KG1 (cell line): Measurements from ENCODE around the gene OR9Q1.
"Not testable (repeated sequence)": the region's sequence is repeated elsewhere in the genome, so short reads cannot be mapped to it uniquely, and the experiment has no call there.

Experiments
- DNase-seq: peaks from one replicate; lab custom pipeline; 2025; lab: John Stamatoyannopoulos, UW

Gene OR9Q1

DNA sequence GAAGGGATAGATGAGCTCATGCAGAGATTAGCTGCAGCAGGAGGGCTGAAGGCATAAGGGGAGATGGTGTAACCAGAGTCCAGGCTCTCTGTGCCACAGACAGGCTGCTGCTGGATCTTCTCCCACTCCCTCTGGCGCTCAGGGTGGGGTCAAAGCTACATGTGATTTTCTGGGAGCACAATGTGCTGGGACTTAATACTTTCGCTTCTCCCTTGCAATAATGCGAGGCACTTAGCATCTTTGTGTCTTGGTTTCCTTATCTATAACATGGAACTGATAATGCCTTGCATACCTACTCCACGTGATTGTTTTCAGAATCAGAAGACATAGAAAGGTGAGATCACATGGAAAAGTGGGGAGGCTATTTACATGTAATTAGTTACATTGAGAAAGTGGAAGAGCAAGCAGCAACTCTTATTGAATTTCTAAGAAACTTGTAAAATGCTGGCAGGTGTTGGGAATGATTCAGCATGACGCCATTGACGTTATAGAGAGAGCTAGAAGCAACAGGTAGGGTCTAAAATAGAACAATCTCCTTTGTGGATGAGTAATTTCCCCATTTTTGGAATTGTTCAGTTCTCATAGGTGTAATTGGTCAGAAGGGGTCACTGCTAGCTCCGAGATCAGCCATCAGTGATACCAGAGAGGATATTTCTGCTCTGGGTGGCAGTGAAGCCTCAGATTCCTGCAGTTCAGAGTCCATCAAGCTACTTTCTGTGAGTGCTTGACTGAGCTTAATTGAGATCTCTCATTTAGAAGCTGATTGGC lies 109.8 kb downstream of the OR9Q1 start:
- DNase-seq: no peak

DNA sequence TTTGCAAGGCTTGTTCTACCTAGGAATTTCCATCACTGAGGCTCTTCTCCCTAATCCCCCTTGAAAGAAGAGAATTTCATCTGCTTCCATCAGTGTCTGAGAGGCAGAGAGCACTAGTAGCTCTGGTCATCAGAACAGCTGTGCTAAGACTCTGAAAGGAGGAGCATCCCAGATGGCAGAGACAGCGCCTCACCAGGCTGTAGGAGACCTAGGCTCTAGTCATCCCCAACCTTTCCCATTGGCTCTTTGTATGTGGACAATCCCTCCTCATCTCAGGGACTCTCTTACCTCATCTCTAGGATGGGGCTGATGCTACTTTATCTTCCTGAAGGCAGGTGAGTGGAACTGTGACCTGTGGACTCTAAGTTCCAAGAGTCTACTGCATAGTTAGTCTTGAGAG lies 110.5 kb downstream of the OR9Q1 start:
- no peak for DNase-seq

DNA sequence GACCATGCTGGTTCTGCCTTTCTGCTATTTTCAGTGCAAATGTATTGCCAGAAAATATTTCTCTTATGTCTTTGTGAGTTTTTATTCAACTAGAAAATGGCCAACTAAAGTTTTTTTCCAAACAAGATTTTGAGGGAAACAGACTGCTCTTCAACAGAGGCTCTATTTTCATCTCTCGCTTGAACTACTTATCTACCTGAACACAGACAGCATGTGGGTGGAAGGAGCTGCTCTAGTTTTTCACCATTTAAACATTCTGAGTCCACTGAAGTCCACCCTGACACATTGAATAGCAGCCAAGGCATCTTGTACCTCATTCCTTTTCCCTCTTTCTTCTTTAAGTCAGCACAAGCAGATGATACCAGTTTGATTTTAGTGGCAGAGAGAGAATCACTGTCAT lies 111.5 kb downstream of the OR9Q1 start:
- no peak for DNase-seq

DNA sequence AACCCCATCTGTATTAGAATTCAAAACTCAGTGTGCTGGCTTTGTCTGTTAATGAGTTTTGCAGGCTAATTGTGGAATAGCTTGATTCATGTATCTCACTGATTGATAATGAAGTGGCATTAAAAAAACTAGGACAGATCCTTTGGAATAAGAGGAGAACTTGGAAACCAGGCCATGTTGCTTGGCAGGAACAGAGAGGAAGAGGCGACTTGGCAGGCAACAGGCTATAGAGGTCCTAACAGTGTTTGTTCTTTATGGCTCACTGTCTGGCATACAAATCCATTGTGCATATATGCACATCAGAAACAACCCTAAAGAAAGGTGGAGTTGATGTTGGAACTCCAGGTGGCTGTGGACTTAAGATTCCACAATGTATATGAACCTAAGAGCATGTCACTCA lies 119.1 kb downstream of the OR9Q1 start:
- no peak for DNase-seq

DNA sequence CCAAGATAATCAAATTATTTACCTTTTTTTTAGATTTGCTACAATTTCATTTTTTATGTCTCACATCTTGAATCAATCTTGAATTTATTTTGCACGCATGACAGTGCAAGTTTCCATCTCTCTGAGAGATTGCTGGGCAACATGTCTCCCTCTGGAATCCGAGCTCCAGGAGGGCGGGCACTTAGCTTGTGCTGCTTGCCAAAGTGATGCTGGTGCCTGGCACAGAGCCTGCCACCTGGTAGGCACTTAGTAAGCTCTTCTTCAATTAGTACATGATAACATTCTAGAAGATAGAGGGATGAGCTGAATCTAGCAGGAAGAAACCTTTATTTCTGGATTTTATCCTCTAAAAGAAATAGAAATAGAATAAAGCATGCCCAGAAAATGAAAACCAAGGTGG lies 129.1 kb downstream of the OR9Q1 start:
- DNase-seq: no peak

DNA sequence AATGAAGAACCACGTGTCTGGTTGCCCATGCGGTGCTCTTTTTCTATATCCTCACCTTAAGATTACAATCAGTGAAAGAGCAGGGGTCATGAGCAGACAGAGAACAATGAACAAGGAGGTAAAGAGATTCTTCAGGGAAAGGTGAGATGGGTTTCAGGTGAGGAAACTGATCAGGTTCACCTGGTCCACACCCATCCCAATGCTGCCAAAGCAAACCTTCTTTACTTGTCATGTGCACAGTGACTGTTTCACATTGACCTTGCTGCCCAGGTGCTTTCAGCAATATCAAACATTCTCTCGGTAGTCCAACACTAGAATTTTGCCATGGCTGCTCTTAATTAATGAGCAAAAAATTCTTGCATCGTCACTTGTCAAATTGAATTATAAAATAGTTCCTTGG lies 140.7 kb downstream of the OR9Q1 start:
- DNase-seq: no peak

DNA sequence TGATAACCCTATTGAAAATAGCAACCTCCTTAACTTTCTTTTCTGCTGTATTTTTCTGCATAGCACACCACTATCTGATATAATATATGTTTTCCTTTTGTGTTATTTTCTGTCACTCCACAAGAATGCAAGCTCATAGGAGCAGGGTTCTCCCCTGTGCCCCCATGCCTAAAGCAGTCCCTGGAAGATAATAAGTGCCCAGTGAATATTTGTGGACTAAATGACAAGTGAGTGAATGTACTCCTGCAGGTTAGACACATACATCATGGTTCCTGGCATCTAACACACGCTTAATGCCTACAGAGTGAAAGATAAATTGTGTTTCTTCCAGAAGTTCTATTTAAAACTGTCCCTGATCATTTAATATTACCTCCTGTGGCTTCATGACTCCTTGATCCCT lies 141.3 kb downstream of the OR9Q1 start:
- no peak for DNase-seq

DNA sequence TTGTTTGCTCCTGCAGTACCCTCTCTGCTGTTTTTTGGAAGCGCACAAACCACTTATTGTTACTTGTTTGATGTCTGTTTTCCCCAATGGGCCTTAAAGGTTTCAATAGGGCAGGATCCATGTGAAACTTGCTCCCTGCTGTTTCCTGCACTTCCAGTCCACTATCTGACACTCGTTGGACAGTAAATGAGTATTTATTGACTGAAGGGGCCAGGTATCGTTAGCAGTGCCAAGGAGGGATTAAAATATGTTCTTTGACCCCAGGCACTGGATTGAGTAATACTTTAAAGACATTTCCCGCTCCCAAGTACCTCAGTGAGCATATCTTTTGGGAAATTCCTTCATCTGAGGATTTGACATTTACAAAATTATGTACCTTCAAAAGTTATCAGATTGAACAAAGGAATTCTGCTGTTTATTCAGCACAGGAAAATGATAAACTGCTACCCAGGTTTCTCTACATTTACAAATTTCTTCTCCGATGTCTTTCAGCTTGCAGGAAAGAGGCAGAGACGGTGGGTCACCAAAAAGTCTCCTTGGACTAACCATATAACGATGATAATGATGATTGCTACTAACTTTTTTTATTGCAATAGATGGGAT lies 141.9 kb downstream of the OR9Q1 start:
- DNase-seq: no peak

DNA sequence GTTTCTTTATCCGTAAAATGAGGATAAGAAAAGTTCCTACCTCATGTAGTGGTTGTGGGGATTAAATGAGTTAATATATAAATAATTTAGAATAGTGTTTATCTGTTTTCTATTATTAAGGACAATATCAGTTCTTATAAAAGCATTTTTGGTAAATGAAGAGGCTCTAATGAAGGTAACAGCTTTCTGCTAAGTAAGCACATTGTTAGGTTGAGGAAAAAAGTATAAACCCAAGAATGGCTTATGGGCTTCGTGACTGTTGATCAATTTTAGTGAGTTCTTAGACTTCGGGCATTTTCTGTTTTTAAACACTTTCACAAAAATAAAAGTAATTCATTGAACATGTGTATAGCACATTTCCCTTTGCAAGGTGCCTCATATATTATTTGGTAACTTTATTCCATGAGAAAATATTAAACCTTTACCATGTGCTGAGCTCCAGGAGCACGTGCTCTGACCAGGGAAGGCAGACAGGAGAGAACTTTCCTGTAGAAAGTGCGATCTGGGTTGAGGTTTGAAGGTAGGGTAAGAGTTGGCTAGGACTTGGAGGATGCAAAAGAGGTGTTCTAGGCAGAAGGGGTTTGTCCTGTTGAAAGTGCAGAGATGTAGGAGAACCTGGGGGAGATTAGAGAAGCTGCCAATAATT lies 153.9 kb downstream of the OR9Q1 start:
- no peak for DNase-seq

DNA sequence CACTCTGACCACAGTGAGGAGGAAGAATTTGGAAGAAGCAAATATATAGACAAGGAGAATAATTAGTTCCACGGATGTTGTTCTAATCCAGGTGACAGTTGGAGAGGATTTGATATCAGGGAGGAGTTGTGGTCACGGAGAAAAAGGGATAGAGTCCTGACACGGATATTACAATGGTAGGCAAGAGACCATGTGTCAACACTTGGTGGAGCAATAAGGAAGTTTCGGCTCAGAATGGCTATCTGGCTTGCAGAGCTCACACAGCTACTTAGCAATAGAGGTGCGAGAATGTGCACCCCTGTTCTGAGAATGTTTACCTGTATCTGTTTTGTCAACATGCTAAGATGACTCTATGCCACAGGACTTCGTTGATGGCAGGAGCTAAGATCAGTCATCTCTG lies 154.8 kb downstream of the OR9Q1 start:
- no peak for DNase-seq

DNA sequence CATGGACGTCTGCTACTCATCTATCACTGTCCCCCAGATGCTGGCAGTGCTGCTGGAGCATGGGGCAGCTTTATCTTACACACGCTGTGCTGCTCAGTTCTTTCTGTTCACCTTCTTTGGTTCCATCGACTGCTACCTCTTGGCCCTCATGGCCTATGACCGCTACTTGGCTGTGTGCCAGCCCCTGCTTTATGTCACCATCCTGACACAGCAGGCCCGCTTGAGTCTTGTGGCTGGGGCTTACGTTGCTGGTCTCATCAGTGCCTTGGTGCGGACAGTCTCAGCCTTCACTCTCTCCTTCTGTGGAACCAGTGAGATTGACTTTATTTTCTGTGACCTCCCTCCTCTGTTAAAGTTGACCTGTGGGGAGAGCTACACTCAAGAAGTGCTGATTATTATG lies 156.0 kb downstream of the OR9Q1 start:
- DNase-seq: no peak

DNA sequence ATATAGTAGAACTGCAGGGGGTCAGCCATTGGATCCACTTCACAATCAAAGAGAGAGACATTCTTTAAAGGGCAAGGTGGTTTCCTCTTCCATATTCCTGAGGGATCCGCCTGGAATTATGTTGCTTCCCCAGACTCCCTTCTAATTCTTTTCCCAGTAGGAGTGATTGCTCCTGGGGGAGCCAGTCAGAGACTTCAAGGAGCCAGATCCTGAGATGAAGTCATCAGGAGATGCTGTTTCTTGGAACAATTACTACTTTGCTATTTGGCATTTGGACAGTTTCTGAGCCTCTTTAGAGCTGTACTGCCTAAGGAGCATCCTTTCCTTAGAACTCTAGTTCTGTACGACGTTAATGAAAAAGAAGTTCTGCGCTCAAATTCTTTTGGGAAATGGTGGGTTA lies 163.3 kb downstream of the OR9Q1 start:
- no peak for DNase-seq

DNA sequence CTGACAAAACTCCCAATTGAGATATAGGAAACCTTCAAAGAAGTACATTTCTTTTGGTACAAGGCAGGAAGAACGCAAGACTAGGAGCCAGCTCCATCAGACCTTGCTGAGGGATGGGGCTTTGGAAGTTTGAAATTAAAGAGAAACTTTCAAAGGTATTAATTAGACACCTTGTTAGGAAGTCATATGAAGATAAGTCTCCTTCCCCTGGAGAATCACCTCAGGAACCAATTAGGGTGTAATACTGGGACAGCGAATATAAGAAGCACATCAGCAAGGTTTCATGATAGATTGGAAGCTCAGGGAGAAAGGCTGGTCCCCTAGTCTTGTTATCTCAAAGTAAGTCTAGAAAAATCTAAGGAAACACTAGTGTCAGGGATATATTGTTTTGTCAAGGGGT lies 165.1 kb downstream of the OR9Q1 start, which contains the start of gene OR9Q2:
TSS of gene OR9Q2 (plus strand) at position 301 of the 400 bp plus-strand sequence. CDS start 1,421 bp downstream, outside the sequence.
- DNase-seq: no peak

DNA sequence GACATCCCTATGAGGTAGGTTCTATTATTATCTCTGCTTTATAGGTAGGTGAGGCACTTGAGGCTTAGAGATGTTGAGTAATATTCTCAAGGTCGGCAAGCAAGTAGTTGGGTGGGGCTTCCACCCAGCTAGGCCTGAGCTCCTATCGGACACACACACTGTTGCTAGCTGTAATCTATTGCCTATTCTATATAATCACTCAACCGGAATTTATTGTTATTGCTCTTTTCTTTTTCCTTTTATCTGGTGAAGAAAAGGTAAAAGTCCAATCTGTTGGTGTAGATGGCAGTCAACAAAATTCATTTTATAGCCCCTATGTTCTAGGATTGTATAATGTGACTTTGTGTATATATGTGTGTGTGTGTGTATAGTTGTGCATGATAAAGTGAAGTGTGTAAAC lies 168.5 kb downstream of the OR9Q1 start:
- DNase-seq: no peak

DNA sequence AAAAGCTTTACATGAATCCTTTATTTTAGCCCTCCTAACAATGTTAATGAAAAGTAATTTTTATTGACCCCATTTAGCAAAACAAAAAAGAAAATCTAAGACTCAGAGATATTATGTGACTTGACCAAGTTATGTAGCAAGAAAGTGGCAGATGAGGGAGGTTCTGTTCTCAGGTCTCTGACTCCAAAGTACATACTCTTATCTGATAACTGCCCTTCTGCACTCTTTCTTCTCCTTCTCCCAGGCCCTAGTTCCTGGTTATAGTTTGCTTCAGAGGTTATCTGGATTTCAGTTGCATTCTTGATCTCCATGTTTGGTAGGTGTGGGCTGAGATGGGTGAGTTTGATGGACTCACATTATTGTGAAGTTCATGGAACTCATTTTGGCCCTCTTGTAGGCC lies 169.7 kb downstream of the OR9Q1 start:
- no peak for DNase-seq

DNA sequence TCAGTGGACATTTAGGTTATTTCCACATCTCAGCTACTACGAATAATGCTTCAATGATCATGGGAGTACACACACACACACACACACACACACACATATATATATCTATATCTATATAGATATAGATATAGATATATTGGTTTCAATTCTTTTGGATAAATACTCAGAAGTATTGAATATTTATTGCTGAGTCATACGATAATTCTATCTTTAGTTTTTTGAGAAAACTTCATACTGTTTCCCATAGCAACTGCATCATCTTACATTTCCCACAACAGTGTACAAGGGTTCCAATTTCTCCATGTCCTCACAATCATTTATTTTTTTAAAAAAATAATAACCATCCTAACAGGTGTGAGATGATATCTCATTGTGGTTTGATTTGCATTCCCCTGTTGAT lies 172.3 kb downstream of the OR9Q1 start:
- no peak for DNase-seq

DNA sequence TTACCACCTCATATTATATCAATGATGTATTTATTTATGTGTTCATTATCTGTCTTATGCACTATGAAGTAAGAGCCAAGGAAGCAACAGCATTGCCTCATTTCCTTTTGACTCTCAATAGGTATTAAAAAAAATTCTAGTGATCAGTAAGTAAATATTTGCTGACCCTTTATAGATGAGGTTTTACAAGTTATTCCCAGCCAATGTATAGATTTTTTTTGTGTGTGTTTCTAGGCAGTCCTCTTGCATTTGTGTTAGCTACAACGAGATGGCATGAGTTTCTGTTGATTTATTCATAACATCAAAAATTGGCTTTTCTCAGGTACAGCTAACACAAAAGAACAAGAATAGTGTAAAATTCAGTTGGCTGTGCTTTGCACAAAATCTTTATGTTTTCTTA lies 175.6 kb downstream of the OR9Q1 start:
- no peak for DNase-seq

DNA sequence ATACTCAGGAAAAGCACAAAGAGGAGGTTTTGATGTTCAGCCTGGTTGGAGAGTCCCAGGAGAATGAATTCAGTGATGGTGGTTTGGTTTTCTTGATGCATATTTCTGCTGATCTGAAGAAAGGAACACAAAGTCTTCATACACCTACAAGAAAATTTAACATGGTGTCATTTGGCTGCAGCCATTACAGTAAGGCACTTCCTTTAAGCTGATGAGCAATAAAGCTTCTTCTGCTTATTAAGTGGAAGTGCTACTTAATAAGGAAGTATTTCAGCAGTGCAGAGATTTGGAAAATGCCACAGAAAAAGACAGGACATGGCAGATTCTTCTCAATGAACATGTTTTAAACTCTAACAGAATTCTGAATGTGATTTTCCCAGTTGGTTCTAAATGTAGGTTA lies 180.4 kb downstream of the OR9Q1 start, which contains the start of gene OR1S2:
TSS of gene OR1S2 (minus strand) at position 101 of the 400 bp plus-strand sequence. CDS start at position 101, 0 bp downstream.
- no peak for DNase-seq

DNA sequence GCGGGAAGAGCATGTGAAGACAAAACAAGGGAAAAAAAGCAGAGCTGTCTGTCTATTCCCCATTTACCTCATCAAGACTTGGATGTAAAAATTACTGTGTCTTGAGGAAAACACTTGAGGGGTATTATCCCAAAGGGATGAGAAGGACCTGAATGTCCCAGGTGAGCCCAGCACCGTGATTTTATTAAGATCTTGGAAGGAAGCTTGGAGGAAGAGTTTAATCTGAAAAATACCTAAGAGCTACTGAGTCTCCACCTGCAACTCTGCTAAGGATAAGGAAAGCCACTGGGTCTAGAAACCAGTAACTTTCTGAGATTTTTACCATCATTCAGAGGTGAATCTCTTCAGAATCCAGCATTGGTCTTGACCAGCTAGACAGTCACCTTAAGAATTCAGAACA lies 188.7 kb downstream of the OR9Q1 start, which contains the start of gene OR1S1:
TSS of gene OR1S1 (plus strand) at position 301 of the 400 bp plus-strand sequence.
- DNase-seq: not testable (repeated sequence)

DNA sequence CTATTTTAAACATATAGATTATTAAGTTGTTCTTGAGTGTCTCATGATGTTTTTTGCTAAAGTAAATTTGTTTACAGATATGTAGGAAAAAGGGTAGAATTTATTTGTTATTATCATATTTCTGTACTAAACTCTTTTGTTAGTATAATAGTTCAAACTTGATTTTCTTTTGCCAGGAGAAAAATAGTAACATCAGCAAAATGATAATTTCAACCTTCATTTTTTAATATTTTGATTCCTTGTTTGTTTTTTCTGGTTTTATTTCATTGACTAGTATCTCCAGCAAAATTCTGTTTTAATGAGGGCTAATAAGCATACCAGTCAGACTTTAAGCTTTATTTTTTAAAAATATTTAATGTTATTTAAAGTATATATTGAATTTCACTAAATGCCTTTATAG lies 192.8 kb downstream of the OR9Q1 start:
- DNase-seq: no peak

DNA sequence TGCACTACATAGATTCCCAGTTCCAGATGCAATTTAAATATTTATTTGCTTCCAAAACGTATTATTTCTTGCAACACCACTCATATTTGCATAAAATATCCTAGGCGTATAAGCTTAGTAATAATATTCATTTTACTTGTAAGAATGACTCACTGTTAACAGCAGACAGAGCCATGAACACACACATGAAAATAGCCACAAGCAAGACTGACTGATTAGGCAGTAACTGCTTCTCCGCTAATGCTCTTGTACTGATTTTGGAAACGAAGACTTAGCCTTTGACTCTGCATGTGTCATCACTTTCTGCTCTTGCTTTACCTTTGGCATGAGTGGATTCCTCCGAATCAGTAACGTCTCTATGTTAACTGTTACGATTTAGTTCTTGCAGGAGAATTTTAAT lies 199.0 kb downstream of the OR9Q1 start:
- DNase-seq: no peak

DNA sequence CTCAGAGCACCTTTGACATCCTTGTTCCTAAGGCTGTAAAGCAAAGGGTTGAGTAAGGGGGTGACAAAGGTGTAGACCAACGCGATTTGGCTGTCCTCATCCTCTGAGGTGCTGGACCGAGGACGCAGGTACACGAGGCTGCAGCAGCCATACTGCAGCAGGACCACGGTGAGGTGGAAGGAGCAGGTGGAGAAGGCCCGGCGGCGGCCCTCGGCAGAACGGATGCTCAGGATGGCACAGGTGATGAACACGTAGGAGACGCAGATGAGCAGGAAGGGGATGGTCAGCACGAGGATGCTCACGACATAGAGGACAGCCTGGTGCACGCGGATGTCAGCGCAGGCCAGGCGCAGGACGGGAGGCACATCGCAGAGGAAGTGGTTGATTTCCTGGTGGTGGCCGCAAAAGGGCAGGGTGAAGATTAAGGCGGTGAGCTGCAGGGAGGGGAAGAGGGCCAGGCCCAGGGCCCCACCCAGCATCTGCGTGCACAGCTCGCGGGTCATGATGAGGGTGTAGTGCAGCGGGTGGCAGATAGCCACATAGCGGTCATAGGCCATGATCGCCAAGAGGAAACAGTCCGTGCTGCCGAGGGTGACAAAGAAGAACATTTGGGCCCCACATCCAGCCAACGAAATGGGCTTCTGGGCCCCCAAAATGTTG lies 204.4 kb downstream of the OR9Q1 start:
- DNase-seq: no peak
